Measurements from ENCODE around the gene BAHCC1.
A peak's percentile ranks its signal among the peaks of the same experiment; 100 is the strongest.

The BAHCC1 gene

DNA sequence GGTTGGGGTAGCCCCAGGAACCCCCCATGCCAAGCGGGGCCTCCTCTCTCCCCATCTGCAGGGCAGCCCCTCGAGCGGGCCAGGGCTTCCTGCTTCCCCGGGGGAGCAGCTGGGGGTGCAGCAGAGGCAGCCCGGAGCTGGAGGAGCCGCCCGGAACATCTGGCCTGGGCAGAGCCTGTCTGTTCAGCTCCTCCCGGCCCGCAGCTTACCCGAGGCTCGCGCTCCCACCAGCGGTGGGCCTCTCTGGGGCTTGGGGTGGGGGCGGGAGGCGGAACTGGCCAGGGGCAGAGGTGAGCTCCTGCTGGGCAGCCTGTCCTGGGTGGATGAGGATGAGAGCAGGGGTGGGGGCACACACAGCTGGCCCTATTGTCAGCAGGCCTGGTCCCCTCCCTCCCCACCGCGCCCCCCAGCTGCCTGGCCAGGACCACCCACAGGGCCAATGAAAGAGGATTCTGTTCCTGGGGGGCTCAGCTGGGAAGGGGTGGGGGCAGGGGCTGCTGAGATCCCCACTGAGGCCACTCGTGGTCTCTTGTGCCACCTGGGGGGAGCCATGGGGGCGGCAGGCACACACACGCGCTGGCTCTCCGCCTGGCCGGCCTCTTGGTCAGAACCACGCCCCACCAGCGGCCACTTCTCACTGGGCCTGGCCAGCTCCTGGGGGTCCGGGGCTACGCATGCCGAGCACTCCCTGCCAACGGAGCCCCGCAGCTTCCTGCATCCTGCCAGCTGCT is 34.7 kb downstream of the BAHCC1 start:
- peaks cover 16% of the 10 kb centered on the region for H3K27me3 Mint-ChIP-seq
- no peaks in the 10 kb centered on the region for H3K9me3 Mint-ChIP-seq
- no peak overlapping the region for H3K27ac Mint-ChIP-seq
- no peak overlapping the region for H3K4me3 Mint-ChIP-seq
- ATAC-seq (no peak), DNase-seq (no peak)
- H3K4me1 Mint-ChIP-seq = peaks cover 7% of the 10 kb centered on the region

GRCh38 chr17:81431545-81432482 is 36.6 kb downstream of the BAHCC1 start:
- DNase-seq (no peak), ATAC-seq (no peak)
- Mint-ChIP-seq H3K27ac (no peak overlapping the region), H3K27me3 (peaks cover 26% of the 10 kb centered on the region), H3K9me3 (no peaks in the 10 kb centered on the region), H3K4me1 (peaks cover 7% of the 10 kb centered on the region), H3K4me3 (no peak overlapping the region)

- no peak for DNase-seq
- Mint-ChIP-seq H3K9me3 (no peaks in the 10 kb centered on the region), H3K4me3 (no peak overlapping the region), H3K4me1 (peaks cover 7% of the 10 kb centered on the region), H3K27me3 (peaks cover 26% of the 10 kb centered on the region), H3K27ac (no peak overlapping the region)
- ATAC-seq = no peak
These were observed 37.7 kb downstream of the BAHCC1 start for GRCh38 chr17:81432941-81433340.

DNA sequence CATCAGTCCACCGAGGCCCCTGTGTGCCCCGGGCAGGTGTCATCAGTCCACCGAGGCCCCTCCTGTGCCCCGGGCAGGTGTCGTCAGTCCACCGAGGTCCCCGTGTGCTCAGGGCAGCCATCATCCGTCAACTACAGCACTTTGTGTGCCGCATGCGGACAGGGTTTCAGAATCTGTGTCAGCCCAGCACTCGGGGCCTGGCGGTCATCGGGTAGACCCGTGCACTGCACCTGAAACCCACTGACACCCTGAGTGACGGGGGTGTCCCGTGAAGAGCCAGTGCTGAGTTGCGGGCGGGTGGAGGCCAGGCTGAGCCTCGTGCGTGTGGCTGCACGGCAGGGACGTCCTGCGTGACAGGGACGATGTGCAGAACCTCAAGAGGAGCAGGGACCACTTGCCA is 38.4 kb downstream of the BAHCC1 start:
- ATAC-seq (no peak), DNase-seq (no peak)
- Mint-ChIP-seq H3K4me1 (peaks cover 14% of the 10 kb centered on the region), H3K27ac (no peak overlapping the region), H3K4me3 (no peak overlapping the region), H3K27me3 (peaks cover 26% of the 10 kb centered on the region), H3K9me3 (no peaks in the 10 kb centered on the region)

- no peak for DNase-seq
- no peak overlapping the region for H3K27ac Mint-ChIP-seq
- no peak for ATAC-seq
- no peak overlapping the region for H3K4me3 Mint-ChIP-seq
- peaks cover 29% of the 10 kb centered on the region for H3K27me3 Mint-ChIP-seq
- H3K4me1 Mint-ChIP-seq = peaks cover 18% of the 10 kb centered on the region
- H3K9me3 Mint-ChIP-seq = no peaks in the 10 kb centered on the region
These were observed 38.8 kb downstream of the BAHCC1 start for GRCh38 chr17:81434072-81434471.

- DNase-seq (no peak), ATAC-seq (peak; percentile 4)
- Mint-ChIP-seq H3K9me3 (no peaks in the 10 kb centered on the region), H3K4me3 (no peak overlapping the region), H3K27ac (no peak overlapping the region), H3K27me3 (peaks cover 36% of the 10 kb centered on the region), H3K4me1 (peaks cover 22% of the 10 kb centered on the region)
These were observed 39.6 kb downstream of the BAHCC1 start for GRCh38 chr17:81434681-81435417.

GRCh38 chr17:81435652-81436293 is 40.5 kb downstream of the BAHCC1 start:
- H3K27me3 Mint-ChIP-seq = peaks cover 40% of the 10 kb centered on the region

DNA sequence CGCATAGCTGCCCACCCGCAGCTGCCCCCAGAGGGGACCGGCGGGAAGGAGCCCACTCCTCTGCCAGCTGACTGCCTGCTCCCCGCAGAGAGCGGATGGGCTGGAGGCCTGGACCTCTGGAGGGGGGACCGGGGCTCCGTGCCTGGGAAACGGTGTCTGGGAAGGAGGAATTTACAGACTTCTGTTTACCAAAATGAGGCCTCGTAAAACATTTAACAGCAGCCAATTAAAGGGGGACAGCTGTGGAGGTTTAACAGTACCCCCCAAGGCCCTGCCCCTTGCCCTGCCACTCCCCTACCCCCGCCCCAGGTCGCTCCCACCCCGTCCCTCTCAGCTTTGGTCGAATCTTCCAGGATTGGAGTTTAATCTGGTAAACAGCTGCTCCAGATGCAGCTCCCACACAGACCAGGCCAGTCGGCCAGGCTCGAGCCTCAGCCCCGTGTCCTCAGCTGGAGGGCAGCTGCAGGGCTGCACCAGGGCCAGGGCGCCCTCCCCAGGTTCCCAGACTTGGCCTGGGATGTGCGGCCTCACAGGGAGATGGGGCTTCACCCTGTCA is 41.1 kb downstream of the BAHCC1 start:
- ATAC-seq (no peak), DNase-seq (no peak)
- Mint-ChIP-seq H3K4me3 (no peak overlapping the region), H3K4me1 (peaks cover 15% of the 10 kb centered on the region), H3K27ac (no peak overlapping the region), H3K27me3 (peaks cover 40% of the 10 kb centered on the region), H3K9me3 (no peaks in the 10 kb centered on the region)

More at GRCh38 chr17:81435652-81436293, 40.5 kb downstream of the BAHCC1 start:
- Mint-ChIP-seq H3K4me3 (no peak overlapping the region), H3K9me3 (no peaks in the 10 kb centered on the region), H3K4me1 (peaks cover 16% of the 10 kb centered on the region), H3K27ac (no peak overlapping the region)
- no peak for DNase-seq
- ATAC-seq = no peak

- no peak for ATAC-seq
- H3K27me3 Mint-ChIP-seq = peaks cover 40% of the 10 kb centered on the region
These were observed 42.0 kb downstream of the BAHCC1 start for GRCh38 chr17:81437191-81437651.

DNA sequence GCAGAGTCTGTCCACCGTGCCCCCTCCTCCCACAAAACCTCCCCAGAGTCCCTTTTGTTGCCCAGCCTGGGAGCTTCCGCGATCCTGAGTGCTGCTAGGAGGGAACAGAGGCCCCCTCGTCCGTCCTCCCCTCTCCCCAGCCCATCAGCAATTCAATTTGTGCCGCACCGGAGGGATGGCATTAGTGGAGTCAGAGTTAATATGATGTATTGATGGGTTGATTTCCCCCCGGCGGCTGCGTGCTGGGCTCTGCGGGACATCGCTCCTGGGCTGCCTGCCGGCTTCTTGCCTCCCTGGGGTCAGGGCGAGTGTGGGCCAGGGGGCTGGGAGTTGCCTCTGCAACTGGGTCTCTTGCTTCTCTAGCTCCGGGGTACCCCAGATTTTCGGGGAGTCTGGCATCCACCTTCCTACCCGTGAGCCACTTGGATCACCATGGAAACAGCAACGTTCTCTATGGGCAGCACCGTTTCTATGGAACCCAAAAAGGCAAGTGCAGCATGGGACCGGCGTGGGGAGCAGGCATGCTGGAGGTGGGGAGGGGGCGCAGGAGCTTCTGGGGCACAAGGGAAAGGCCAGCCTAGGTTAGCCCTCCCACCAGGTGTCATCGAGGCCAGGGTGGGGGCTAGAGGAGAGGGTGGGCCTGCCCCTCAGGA is 42.9 kb downstream of the BAHCC1 start:
- Mint-ChIP-seq H3K9me3 (no peaks in the 10 kb centered on the region), H3K4me1 (peaks cover 15% of the 10 kb centered on the region), H3K4me3 (no peak overlapping the region), H3K27me3 (peaks cover 40% of the 10 kb centered on the region), H3K27ac (no peak overlapping the region)
- no peak for DNase-seq
- ATAC-seq = no peak

More at GRCh38 chr17:81437191-81437651, 42.0 kb downstream of the BAHCC1 start:
- no peak overlapping the region for H3K4me3 Mint-ChIP-seq
- no peaks in the 10 kb centered on the region for H3K9me3 Mint-ChIP-seq
- peaks cover 15% of the 10 kb centered on the region for H3K4me1 Mint-ChIP-seq
- no peak overlapping the region for H3K27ac Mint-ChIP-seq
- DNase-seq = no peak

- H3K4me3 Mint-ChIP-seq = no peak overlapping the region
- DNase-seq = no peak
- ATAC-seq = no peak
- no peak overlapping the region for H3K27ac Mint-ChIP-seq
- peaks cover 37% of the 10 kb centered on the region for H3K27me3 Mint-ChIP-seq
- H3K9me3 Mint-ChIP-seq = no peaks in the 10 kb centered on the region
- peaks cover 15% of the 10 kb centered on the region for H3K4me1 Mint-ChIP-seq
These were observed 43.4 kb downstream of the BAHCC1 start for GRCh38 chr17:81438688-81439087.

GRCh38 chr17:81440051-81440471 is 44.8 kb downstream of the BAHCC1 start:
- H3K27me3 Mint-ChIP-seq = peaks cover 23% of the 10 kb centered on the region
- ATAC-seq (no peak), DNase-seq (no peak)
- peaks cover 15% of the 10 kb centered on the region for H3K4me1 Mint-ChIP-seq
- H3K4me3 Mint-ChIP-seq = no peak overlapping the region
- no peak overlapping the region for H3K27ac Mint-ChIP-seq
- H3K9me3 Mint-ChIP-seq = no peaks in the 10 kb centered on the region

DNA sequence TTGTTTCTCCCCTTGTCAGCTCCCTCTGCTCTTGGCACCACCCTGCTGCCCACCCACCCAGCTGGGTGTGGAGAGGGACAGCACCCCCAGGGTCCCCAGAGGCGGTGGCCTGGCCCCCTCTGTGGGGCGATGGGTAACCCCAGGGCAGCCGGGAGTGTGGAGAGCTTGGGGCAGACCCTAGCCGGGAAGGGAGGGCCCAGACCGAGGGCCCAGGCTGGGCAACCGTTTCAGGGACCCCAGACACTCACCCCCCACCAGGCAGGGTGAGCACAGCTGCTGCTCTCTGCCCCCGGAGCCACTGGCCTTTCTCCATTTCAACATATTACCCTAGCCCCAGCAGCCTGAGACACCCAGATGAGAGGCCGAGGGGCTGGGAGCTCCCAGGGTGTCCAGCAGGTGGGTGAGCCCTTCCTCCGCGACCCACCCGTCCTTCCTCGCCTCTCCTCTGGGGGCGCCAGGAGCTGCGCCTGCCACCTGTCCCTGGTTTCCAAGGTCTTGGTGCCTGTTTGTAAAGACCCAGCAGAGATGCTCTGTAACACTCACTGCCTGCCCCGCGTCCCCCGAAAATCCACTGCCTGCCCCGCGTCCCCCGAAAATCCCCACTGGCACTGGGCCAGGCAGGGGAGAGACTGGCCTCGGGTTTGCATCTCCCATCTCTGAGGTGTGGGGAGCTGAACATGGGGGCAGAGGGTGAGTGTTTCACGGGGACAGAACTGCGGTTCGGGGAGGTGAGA is 45.4 kb downstream of the BAHCC1 start:
- H3K27ac Mint-ChIP-seq = no peak overlapping the region
- peaks cover 15% of the 10 kb centered on the region for H3K4me1 Mint-ChIP-seq
- no peak overlapping the region for H3K4me3 Mint-ChIP-seq
- DNase-seq = no peak
- no peaks in the 10 kb centered on the region for H3K9me3 Mint-ChIP-seq
- no peak for ATAC-seq
- H3K27me3 Mint-ChIP-seq = peaks cover 17% of the 10 kb centered on the region

GRCh38 chr17:81442791-81443190 is 47.5 kb downstream of the BAHCC1 start:
- no peak overlapping the region for H3K4me3 Mint-ChIP-seq
- H3K4me1 Mint-ChIP-seq = peaks cover 15% of the 10 kb centered on the region
- H3K27ac Mint-ChIP-seq = no peak overlapping the region
- no peak for ATAC-seq
- H3K9me3 Mint-ChIP-seq = no peaks in the 10 kb centered on the region
- DNase-seq = no peak
- peaks cover 14% of the 10 kb centered on the region for H3K27me3 Mint-ChIP-seq

Measured in stimulated activated naive CD8-positive, alpha-beta T cell treated with anti-CD3 and anti-CD28 coated beads, Interleukin-15, amount 100 ng/mL, for 72 hours (primary cell).